Stomach (tissue), 9 donors: ENCODE results near the gene KLHL22. TPM values are rescaled to one million over a fixed set of nuclear protein-coding genes. Genes with fewer than 3 reads are reported as not detected.
"Not testable (repeated sequence)": the region's sequence is repeated elsewhere in the genome, so short reads cannot be mapped to it uniquely, and the experiment has no call there.

Experiments
- DNase-seq, 2 donors: peaks; one replicate each; pipeline versions ENCODE4 v3.0.0 to v3.0.0-alpha.2; 2013 to 2019
- H3K27ac ChIP-seq, 5 donors: fragments of 200-600 bp in 4 of 5; sonication (generic) in 4 of 5; one replicate each; pipeline ENCODE4 v1.5.1; 2013 to 2019; ENCODE audit warnings: mild to moderate bottlenecking in 1 of 5, moderate library complexity in 1 of 5
- H3K27me3 ChIP-seq, 3 donors: fragments of 200-600 bp; sonication (generic); one replicate each; pipeline ENCODE4 v1.5.1; 2017 to 2019; ENCODE audit warnings: mixed run types in 1 of 3
- H3K36me3 ChIP-seq, 4 donors: fragments of 200-600 bp; sonication (generic); 1 replicate in 3 of 4; 2 replicates in 1 of 4; pipeline ENCODE4 v1.5.1; 2016 to 2019
- H3K4me1 ChIP-seq, 4 donors: fragments of 200-600 bp; sonication (generic); one replicate each; pipeline ENCODE4 v1.5.1; 2016 to 2019
- H3K4me3 ChIP-seq, 4 donors: fragments of 200-600 bp; sonication (generic) in 3 of 4; one replicate each; pipeline ENCODE4 v1.5.1; 2016 to 2019; ENCODE audit warnings: mild to moderate bottlenecking in 1 of 4
- H3K9me3 ChIP-seq, 4 donors: fragments of 200-600 bp; sonication (generic); one replicate each; pipeline ENCODE4 v1.5.1; 2016 to 2019
- CTCF ChIP-seq, 7 experiments: fragments of 450-650 bp in 4 of 7; fragments of 200-600 bp in 3 of 7; sonication (generic) in 3 of 7; IDR thresholded peaks; one replicate each; pipeline ENCODE4 v1.5.1; 2016 to 2019; ENCODE audit warnings: antibody characterized with exemption in 7 of 7, control low read depth in 2 of 7, mild to moderate bottlenecking in 1 of 7
- EP300 ChIP-seq: sonication (generic); formaldehyde crosslinking; IDR thresholded peaks from one replicate; pipeline ENCODE4 v1.6.1; 2017; ENCODE audit warnings: antibody characterized with exemption
- POLR2A ChIP-seq, 4 donors: fragments of 450-650 bp; IDR thresholded peaks; one replicate each; pipeline ENCODE4 v1.6.1; 2016; ENCODE audit warnings: antibody characterized with exemption in 4 of 4, control low read depth in 2 of 4, mild to moderate bottlenecking in 1 of 4, moderate library complexity in 1 of 4
- POLR2AphosphoS5 ChIP-seq, 3 donors: sonication (generic); formaldehyde crosslinking; IDR thresholded peaks; one replicate each; pipeline ENCODE4 v1.6.1; 2016; ENCODE audit warnings: antibody characterized with exemption in 3 of 3
- WGBS, 5 donors: extraction: QIAGEN DNeasy Blood & Tissue Kit in 3 of 5; methylation state at CpG; one replicate each; pipeline versions ENCODE4 v1.1.5 to v1.1.7; 2013 to 2018; 5-methylcytosine and 5-hydroxymethylcytosine counted together
- intact Hi-C: fragments of 100-400 bp; cut with DNase I; formaldehyde crosslinking; loops from one replicate; pipeline ENCODE4 v1.15.1; 2023; ENCODE audit warnings: low total_unique reads
- polyA plus RNA-seq, 3 donors: library from polyadenylated mRNA; stranded (reverse); fragments of 200-250 nt; gene quantifications; one replicate each; pipeline ENCODE4 v1.2.3, GENCODE V29; 2013
- total RNA-seq, 5 donors: library from RNA; depleted of rRNA; stranded (reverse); fragments of >200 nt; gene quantifications; one replicate each; pipeline versions ENCODE4 v1.1.0 to v1.2.3, GENCODE V29; 2014 to 2016
- donor health status: healthy with polysubstance abuse.
- donor health status: Bipolar disorder and iron deficiency.
- donor health status: healthy.

KLHL22 gene
- total and polyA plus RNA-seq, 8 donors: 7.0 to 26.5 (median 12.7) TPM

GRCh38 chr22:20453222-20453621 is 42.4 kb downstream of the KLHL22 start:
- no peak overlapping the region for H3K4me3 ChIP-seq
- DNase-seq: no peak
- H3K27me3 ChIP-seq: no peaks in the 10 kb centered on the region
- WGBS, 5 donors: 69 to 89% (median 78%) methylated on average over 3 of the region's 3 CpGs
- intact Hi-C loops: no loop called here
- H3K27ac ChIP-seq: no peak overlapping the region
- TF ChIP-seq EP300: no peak
- no peak for TF ChIP-seq POLR2A (IDR thresholded peaks at IDR 0.05)
- TF ChIP-seq CTCF (IDR thresholded peaks at IDR 0.05): no peak
- no peak for TF ChIP-seq POLR2AphosphoS5 (IDR thresholded peaks at IDR 0.05)
- no peaks in the 10 kb centered on the region for H3K9me3 ChIP-seq
- H3K36me3 ChIP-seq: peaks cover 10 to 60% (median 40%) of the 10 kb centered on the region in 4 donors
- H3K4me1 ChIP-seq: peaks cover 0 to 15% (median 4%) of the 10 kb centered on the region in 4 donors

- no peak overlapping the region for H3K4me3 ChIP-seq
- H3K27me3 ChIP-seq: no peaks in the 10 kb centered on the region
- intact Hi-C loops: no loop called here
- WGBS, 5 donors: 79 to 91% (median 88%) methylated on average over 2 of the region's 2 CpGs
- H3K4me1 ChIP-seq: peaks cover 0 to 15% (median 4%) of the 10 kb centered on the region in 4 donors
- no peak overlapping the region for H3K27ac ChIP-seq
- peaks cover 5 to 48% (median 29%) of the 10 kb centered on the region in 4 donors for H3K36me3 ChIP-seq
- no peaks in the 10 kb centered on the region for H3K9me3 ChIP-seq
- no peak for TF ChIP-seq POLR2AphosphoS5 (IDR thresholded peaks at IDR 0.05)
- TF ChIP-seq POLR2A (IDR thresholded peaks at IDR 0.05): no peak
- TF ChIP-seq EP300: no peak
- no peak for TF ChIP-seq CTCF (IDR thresholded peaks at IDR 0.05)
- DNase-seq: no peak
Observed at GRCh38 chr22:20451920-20452319, 43.7 kb downstream of the KLHL22 start.

- peaks cover 0 to 10% (median 2%) of the 10 kb centered on the region in 4 donors for H3K4me1 ChIP-seq
- DNase-seq, H3K27me3 ChIP-seq, H3K9me3 ChIP-seq, intact Hi-C loops, H3K4me3 ChIP-seq, H3K27ac ChIP-seq: not testable (repeated sequence)
- H3K36me3 ChIP-seq: peaks cover 6 to 48% (median 28%) of the 10 kb centered on the region in 4 donors
- WGBS, 5 donors: 94 to 97% (median 96%) methylated on average over 15 of the region's 15 CpGs
Observed at GRCh38 chr22:20451129-20451778, 44.3 kb downstream of the KLHL22 start.

GRCh38 chr22:20450551-20450906 is 45.1 kb downstream of the KLHL22 start:
- H3K4me1 ChIP-seq: peaks cover 0 to 3% (median 0%) of the 10 kb centered on the region in 4 donors
- WGBS, 5 donors: 97 to 100% (median 100%) methylated on average over 1 of the region's 1 CpG
- no peak overlapping the region for H3K4me3 ChIP-seq
- no peak overlapping the region for H3K27ac ChIP-seq
- TF ChIP-seq POLR2AphosphoS5 (IDR thresholded peaks at IDR 0.05): no peak
- TF ChIP-seq POLR2A (IDR thresholded peaks at IDR 0.05): no peak
- TF ChIP-seq CTCF (IDR thresholded peaks at IDR 0.05): no peak
- peaks cover 13 to 54% (median 35%) of the 10 kb centered on the region in 4 donors for H3K36me3 ChIP-seq
- no peak for DNase-seq
- no peaks in the 10 kb centered on the region for H3K27me3 ChIP-seq
- intact Hi-C loops: no loop called here
- H3K9me3 ChIP-seq: no peaks in the 10 kb centered on the region

- Histone ChIP-seq H3K9me3 (no peaks in the 10 kb centered on the region), H3K4me3 (no peak overlapping the region), H3K4me1 (peaks cover 0 to 2% (median 0%) of the 10 kb centered on the region in 4 donors), H3K27me3 (no peaks in the 10 kb centered on the region), H3K36me3 (peaks cover 15 to 54% (median 40%) of the 10 kb centered on the region in 4 donors), H3K27ac (no peak overlapping the region)
- intact Hi-C loops: no loop called here
- no peak for DNase-seq
- 88 to 96% (median 94%) methylated on average over 19 of the region's 19 CpGs for WGBS, 5 donors
- TF ChIP-seq EP300 (no peak), POLR2A (IDR thresholded peaks at IDR 0.05) (no peak), CTCF (IDR thresholded peaks at IDR 0.05) (no peak), POLR2AphosphoS5 (IDR thresholded peaks at IDR 0.05) (no peak)
Observed at GRCh38 chr22:20449819-20450550, 45.6 kb downstream of the KLHL22 start.
